ENCODE data around the gene TMED5. TPM values are rescaled to one million over a fixed set of nuclear protein-coding genes. Genes with fewer than 3 reads are reported as not detected.
"Not testable (repeated sequence)": the region's sequence is repeated elsewhere in the genome, so short reads cannot be mapped to it uniquely, and the experiment has no call there.

Gene TMED5
- total RNA-seq, 1 experiment from 2014 or later: 31.1 TPM

DNA sequence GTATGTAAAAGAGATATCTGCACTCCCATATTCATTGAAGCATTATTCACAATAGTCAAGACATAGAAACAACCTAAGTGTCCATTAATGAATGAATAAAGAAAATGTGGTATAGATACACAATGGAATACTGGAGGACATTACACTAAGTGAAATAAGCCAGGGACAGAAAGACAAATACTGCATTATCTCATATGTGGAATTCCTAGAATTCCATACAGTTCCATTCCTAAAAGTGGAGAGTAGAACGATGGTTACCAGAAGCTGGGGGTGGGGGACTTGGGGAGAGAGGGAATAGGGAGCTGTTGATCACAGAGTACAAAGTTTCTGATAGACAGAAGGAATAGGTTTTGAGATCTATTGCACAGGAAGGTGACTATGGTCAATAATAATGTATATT is 7.4 kb downstream of the TMED5 start:
- peak; percentile 5 for DNase-seq (ENCODE audit: low spot score)

DNA sequence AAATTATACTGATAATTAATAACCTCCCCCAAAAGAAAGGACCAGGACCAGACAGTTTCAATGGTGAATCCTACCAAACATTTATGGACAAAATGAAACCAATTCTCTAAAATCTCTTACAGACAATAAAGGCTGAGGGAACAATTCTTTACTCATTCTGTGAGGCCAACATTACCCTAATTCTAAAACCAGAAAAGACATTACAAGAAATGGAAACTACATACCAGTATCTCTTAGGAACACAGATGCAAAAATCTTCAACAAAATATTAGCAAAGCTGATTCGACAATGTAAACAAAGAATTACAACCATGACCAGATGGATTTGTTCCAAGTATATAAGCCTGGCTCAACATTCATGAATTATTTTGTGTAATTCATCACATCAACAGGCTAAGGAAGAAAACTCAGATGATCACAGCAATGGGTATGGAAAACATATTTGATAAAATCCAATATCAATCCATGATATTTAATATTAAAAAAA is 8.6 kb downstream of the TMED5 start:
- DNase-seq (ENCODE audit: low spot score): no peak

DNA sequence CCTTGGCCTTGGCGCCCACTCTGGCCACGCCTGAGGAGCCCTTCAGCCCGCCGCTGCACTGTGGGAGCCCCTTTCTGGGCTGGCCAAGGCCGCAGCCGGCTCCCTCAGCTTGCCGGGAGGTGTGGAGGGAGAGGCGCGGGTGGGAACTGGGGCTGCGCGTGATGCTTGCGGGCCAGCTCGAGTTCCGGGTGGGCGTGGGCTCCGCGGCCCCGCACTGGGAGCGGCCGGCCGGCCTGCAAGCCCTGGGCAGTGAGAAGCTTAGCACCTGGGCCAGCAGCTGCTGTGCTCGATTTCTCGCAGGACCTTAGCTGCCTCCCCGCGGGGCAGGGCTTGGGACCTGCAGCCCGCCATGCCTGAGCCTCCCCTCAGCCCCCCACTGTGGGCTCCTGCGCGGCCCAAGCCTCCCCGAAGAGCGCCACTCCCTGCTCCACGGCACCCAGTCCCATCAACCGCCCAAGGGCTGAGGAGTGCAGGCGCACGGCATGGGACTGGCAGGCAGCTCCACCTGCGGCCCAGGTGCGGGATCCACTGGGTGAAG is 10.0 kb downstream of the TMED5 start:
- DNase-seq (ENCODE audit: low spot score): not testable (repeated sequence)

DNA sequence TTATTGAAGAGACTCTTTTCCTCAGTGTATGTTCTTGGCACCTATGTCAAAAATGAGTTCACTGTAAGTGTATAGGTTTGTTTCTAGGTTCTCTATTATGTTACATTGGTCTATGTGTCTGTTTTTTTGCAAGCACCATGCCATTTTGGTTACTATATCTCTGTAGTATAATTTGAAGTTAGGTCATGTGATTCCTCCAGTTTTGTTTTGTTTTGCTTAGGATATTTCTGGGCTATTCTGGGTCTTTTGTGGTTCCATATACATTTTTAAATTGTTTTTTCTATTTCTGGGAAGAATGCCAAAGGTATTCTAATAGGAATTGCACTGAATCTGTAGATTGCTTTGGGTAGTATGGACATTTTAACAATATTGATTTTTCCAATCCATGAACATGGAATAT is 13.2 kb downstream of the TMED5 start:
- DNase-seq (ENCODE audit: low spot score): no peak

DNA sequence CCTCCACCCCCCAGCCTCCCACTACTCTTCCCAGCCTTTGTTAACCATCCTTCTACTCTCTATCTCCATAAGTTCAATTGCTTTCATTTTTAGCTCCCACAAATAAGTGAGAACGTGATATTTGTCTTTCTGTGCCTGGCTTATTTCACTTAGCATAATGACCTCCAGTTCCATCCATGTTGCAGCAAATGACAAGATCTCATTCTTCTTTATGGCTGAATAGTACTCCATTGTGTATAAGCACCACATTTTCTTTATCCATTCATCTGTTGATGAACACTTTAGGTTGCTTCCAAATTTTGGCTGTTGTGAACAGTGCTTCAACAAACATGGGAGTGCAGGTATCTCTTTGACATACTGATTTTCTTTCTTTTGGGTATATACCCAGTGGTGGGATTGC is 14.3 kb downstream of the TMED5 start:
- DNase-seq (ENCODE audit: low spot score): not testable (repeated sequence)

DNA sequence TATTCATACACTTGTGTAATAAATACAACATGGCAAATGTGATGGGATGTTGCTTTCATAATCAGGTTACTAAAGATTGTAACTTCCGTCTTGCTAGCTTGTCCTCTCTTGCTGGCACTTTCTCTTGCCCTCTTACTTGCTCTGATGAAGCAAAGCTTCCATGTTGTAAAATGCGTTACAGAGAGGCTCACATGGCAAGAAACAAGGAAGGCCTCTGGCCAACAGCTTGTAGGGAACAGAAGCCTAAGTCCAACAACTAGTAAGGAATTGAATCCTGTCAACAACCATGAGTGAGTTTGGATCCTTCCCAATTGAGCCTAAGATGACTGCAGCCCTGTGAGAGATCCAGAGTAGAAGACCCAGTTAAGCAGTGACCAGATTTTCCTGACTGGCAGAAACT is 15.4 kb downstream of the TMED5 start:
- DNase-seq (ENCODE audit: low spot score): no peak

DNA sequence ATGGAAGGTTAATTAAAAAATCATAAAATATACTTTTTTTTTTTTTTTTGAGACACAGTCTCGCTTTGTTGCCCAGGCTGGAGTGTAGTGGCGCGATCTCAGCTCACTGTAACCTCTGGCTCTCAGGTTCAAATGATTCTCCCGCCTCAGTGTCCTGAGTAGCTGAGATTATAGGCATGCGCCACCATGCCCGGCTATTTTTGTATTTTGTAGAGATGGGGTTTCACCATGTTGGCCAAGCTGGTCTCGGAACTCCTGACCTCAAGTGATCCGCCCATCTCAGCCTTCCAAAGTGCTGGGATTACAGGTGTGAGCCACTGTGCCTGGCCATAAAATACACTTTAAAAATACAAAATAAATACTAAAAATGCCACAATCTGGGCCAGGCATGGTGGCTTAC is 16.9 kb downstream of the TMED5 start:
- DNase-seq (ENCODE audit: low spot score): not testable (repeated sequence)

DNA sequence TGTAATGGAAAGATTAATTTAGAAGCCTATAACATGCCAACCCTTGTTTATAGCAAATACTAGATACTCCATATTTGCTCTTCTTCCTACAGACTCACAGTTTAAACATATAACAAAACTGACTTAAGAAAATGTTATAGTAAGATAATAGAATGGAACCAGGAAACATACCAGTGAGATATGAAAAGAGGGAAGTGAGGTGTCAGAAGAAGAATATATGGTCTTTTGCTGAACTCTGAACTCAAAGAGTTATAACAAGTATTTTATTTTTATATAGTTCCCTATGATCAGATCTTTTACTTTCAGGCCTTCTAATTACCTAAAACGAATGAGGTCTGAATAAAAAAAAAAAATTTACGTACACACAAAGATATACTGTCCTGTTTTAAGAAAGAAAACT is 20.9 kb downstream of the TMED5 start:
- no peak for DNase-seq (ENCODE audit: low spot score)

DNA sequence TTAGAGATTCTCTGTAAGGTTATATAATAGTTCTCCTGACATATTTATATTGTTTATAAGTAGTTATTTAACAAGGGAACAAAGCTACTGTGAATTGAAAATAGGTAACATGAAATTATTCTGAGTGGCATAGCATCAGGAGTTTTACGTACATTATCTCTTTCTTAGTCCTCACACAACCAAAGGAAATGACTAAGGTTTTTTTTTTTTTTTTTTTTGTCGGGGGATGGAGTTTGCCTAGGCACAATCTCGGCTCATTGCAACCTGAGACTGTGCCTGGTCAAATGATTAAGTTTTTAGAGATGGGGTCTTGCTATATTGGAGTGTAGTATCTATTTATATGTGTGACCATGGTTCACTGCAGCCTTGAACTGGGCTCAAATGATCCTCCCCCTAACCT is 24.9 kb downstream of the TMED5 start:
- peak; percentile 0 for DNase-seq (ENCODE audit: low spot score)

DNA sequence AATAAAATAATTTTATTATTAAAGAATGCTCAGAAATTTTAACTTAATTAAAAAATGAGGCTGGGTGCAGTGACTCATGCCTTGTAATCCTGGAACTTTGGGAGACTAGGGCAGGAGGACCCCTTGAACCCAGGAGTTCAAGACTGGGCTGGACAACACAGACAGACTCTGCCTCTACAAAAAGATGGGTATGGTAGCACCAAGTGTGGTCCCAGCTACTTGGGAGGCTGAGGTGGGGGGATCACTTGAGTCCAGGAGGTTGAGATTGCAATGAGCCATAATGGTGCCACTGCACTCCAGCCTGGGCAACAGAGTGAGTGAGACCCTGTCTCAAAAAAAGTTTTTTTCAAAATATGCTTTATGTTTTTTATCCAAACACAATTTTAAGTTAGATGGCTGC is 25.3 kb downstream of the TMED5 start:
- no peak for DNase-seq (ENCODE audit: low spot score)

DNA sequence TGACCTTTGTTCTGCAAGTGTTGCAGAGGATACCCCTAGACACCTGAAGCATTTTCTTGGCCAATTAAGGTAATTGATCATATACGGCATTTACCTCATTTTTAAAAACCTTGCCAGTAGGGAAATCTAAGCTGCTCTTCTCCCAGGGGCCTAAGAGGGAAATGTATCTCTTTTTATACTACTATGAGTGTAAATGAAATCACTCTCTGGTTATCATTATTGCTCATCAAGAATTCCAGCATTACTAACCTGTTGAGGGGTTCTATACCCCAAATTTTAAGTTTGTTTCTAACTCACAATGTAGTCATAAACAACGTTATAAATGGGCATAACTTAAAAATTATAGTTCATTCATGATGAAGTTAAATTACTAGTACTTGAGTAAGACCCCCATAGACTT is 27.4 kb downstream of the TMED5 start:
- no peak for DNase-seq (ENCODE audit: low spot score)

DNA sequence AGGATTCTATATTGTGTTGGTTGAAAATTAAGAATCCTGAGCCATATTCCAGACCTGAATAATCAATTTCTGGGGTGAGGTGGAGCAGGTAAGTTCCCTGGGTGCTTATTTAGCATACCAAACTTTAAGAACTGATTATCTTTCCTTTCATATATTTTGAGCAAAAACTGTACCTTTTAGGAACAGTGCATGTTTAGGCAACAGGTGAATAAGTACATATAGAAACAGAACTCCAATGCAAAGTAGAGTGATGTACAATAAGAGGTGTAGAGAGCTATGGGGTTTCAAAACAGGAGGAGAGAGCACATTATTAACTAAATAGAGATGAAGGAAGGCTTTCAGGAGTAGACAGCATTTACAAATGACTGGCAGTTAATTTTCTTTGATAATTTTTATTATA is 28.7 kb downstream of the TMED5 start:
- DNase-seq (ENCODE audit: low spot score): no peak

DNA sequence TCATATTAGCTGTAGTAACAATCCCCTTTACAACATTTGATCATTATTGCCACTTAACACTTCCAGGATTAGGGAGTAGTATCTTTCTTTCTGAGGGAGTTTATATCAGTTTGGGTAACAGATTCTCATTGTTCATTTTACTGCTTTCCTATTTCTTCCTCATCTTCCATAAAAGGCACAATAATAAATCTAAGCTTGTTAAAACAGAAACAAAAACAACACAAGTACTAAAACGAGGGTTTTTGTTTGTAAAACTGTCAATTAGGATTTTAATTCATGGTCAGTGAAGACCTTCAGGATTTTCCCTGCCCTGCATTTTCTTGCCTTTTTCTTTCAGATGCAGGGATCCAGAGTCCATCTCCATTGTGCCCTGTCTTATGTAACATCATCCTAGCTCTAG is 29.5 kb downstream of the TMED5 start:
- DNase-seq (ENCODE audit: low spot score): no peak

DNA sequence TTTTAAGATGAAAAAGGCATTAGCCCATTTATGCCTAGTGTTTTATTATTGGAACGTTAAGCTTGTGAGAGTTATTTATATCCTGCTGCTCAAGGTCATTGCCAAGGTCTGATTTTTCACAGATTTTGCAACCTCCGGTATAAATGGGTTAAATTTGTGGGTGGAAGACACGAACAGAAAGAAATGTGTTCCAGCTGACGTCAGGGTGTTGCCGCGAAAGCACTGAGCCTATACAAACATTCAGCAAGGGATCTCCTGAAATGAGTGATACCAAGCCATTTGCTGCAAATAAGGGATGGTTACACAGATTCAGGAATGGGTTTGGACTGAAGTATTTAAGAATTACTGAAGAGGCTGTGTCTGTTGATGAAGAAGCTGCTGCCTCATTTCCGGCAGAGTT is 32.2 kb downstream of the TMED5 start:
- no peak for DNase-seq (ENCODE audit: low spot score)

DNA sequence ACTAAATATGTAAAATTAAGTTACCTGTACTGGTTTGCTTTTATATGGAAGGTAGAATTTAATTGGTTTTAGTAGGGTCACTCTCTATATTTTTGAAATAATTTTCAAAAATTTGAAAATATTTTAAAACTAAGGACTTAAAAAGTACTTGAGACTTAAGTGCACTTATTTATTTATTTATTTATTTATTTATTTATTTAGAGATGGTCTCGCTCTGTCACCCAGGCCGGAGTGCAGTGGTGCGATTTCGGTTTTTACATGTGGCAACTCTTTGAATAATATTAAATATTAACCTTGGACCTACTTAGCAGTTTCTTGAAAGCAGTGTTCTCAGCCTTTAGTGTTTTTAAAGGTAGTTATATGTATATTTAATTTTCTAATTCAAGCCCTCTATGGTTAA is 36.4 kb downstream of the TMED5 start:
- no peak for DNase-seq (ENCODE audit: low spot score)

DNA sequence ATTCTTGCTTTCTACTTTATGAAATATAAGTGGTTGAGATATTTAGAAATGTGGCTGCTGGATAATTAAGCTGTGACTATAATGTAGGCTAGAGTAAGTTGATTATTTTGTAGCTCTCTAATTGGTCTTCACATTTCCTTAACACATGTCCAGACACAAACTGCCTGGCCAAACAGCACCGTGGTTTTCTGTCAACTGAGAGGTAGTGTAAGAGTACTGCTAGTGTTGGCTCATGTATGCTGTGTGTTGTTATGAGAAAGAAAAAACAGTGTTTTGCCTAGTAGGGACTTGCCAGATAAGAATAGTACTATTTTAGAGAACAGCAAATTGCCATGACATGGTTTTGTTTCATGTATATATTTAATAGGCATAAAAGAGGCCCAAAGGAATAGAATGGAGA is 37.1 kb downstream of the TMED5 start:
- no peak for DNase-seq (ENCODE audit: low spot score)

DNA sequence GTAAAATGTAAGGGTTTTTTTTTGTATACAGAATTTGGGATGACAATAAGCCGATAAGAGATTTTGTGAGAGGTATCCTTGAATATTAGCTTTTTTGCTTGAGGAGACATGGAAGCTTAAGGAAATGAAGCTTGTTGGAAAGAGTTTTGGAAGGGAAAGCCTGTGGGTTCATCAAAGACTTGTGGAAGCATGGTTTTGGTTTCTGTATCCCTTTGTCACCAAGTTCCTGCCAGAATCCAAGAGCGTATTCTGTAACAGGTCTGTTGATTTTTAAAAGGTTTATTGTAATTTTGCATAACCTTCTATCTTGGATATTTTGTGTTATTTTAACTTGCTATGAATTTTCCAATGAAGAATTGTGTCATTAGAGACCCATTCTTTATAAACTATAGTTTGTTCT is 38.1 kb downstream of the TMED5 start:
- no peak for DNase-seq (ENCODE audit: low spot score)

DNA sequence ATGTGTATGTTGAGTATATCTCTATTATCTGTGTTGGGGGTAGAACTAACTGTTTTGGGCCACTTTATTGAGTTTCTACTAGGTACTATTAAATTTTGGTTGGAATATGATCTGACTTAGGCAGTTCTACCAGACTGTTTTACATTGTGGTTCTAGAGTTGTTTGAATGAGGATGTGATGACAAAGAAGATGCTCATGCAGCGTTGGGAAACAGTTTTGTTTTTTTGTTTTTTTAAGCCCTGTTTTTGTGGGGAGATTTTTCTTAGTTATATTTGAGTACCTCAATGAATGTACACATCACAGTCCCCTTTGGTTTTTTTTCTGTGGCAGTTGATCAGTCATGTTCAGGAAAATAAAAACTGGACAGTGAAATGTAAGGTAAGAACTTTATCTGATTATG is 40.1 kb downstream of the TMED5 start:
- DNase-seq (ENCODE audit: low spot score): no peak

DNA sequence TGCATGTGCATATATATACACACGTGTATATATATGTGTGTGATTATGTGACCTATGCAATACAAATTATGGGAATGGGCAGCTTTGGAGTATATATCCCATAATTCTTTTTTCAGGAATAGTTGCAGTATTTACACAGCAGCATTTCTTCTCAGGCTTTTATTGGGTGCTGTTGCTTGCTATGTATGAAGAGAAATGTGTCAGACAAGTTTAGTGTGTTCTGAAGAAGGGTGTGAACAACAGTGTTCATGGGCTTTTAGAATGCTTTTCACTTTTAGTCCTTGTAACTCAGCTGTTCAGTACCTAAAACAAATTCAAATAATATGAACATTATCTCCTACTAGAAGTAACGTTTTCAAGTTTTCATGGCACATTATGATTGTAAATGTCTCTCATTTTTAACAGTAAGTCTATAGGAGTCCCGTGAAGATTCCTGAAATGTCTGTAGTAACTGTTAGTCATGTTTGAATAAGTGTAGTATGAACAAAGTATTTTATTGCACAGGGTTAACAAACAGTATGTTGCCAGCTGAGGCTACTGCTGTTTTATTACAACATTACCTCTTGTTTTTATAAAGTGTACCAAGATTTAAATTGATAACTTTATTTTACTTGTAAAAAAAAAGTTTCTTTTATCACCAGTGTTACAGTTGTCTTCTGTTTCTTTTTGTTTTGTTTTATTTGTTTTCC is 42.5 kb downstream of the TMED5 start:
- no peak for DNase-seq (ENCODE audit: low spot score)

DNA sequence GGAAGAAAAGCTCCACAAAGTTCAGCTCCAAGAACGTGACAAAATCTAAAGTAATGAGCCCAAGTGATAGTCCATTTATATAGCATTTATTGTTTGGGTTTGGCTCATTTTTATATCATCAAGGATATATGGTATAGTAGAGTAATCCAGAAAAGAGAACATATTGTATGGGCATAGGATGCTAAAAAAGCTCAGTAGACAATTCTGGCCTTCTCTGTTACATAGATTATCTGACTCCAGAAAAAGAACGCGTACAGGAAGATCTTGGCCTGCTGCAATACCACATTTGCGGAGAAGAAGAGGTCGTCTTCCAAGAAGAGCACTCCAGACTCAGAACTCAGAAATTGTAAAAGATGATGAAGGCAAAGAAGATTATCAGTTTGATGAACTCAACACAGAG is 43.8 kb downstream of the TMED5 start:
- no peak for DNase-seq (ENCODE audit: low spot score)

DNA sequence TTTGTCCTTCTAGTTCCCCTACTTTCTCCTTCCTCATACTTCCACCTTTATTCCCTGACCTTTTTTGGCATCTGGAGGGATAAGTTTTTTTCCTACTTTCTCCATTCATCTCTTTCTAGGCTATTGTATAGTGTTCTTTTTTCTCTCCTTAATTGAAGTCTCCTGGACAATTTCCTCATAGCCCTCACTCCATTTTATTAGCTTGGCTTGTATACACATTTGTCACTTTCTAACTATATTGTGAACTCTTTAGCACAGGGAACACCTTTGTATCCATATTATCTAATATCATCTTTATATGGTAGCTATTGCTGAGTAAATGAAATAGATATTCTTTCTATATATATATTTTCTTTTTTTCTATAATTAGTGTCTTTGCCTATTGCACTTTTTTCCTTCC is 47.6 kb downstream of the TMED5 start:
- DNase-seq (ENCODE audit: low spot score): no peak

DNA sequence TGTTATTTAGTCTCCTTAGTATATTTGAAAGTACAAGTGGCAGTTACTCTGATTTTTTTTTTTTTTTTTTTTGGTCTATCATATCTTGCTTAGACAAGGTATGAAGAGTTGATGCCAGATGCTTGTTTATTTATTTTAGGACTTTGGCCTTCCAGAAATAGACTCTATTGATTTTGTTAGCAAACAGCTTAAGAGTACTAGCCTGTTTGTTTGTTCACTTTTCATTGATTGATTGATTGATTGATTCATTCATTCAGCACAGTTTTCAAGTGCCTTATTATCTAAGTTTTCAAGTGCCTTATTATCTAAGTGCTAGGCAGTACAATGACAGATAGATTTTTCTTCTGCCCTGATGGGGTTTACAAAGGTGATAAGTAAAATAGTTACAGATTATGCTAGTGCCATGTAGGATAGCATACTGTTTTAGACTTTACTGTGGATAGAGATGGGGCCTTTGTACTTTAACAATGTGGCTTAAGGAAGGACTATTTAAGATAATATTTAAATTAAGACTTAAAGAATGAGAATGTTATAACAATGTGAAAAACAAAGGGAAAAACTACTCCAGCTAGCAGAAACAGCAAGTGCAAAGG is 50.6 kb downstream of the TMED5 start:
- no peak for DNase-seq (ENCODE audit: low spot score)

DNA sequence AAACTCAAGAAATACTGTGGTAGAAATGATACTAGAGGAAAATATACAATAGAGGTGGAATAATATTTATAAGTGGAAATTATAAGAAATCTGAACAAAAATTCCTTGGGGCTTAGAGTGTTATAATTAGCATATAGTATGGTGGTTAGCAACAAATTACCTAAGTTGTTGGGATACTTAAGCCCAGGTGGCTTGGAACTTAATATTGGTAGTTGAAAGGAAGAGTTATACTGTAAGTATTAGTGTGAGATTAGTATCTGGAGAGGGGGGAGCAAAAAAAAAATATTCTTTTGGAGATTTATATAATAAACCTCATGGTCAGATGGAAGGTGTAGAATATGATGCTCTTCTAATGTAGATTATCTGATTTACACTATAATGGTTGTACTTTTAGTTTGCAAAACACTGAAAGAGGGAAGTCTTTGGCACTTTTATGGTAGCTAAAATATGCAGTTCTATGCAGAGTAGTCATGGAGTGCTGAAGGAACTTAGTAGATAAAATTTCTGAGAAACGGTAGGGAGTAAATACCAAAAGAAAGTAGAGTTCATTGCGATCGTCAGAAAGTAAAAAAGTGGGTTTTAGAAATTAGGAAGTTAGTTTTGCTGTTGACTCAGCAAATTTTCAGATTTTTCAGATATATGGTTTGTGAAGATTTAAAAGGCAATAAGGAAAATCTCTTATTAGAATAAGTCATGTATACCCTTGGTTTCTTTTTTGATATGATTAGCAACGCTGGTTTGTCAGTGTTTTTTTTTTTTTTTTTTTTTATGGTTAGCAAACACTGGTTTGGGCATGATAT is 55.5 kb downstream of the TMED5 start:
- no peak for DNase-seq (ENCODE audit: low spot score)

Data from A172 (cell line).